Measurements from ENCODE around the gene DOLK.

DNA sequence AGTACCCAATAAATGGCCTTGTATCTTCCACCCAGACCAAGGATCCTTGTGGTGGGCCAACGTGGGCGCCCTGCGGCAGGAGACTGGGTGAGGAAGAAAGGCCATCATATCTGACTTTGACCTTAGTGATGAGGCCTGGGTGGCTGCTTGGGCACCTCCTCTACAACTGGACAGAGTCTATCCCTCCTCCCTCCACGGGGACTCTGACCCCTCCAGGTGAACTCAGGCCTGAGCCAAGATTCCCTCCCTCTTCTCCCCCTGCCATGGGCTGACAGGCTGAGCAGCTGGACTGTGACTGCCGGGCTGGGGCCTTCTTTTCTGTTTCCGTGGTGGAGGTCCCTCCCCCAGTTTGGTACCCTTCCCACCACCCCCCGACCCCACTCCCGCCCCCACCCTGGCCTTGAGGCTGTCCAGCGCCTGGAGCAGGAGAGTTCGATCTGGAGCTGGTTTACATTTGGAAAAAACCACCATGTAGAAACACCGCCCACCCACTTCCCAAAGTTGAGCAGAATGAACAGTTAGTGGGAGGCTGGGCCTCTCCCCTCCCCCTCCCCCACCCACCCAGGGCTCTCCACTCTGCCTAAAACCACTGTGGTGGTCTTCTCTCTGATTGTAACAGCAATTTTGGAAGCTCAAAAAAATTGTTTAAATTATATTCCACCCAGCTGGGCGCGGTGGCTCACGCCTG is 27.9 kb downstream of the DOLK start:
- TF ChIP-seq SMC3 (conservative IDR thresholded peaks at IDR 0.05; ENCODE audit: poor library complexity): no peak
- no peak for TF ChIP-seq EP300 (conservative IDR thresholded peaks at IDR 0.05; ENCODE audit: poor library complexity, severe bottlenecking)
- no peak for TF ChIP-seq EZH2 (IDR thresholded peaks at IDR 0.05; ENCODE audit: borderline replicate concordance, insufficient read depth, low read length, poor library complexity, severe bottlenecking)
- TF ChIP-seq, protein P1, sequence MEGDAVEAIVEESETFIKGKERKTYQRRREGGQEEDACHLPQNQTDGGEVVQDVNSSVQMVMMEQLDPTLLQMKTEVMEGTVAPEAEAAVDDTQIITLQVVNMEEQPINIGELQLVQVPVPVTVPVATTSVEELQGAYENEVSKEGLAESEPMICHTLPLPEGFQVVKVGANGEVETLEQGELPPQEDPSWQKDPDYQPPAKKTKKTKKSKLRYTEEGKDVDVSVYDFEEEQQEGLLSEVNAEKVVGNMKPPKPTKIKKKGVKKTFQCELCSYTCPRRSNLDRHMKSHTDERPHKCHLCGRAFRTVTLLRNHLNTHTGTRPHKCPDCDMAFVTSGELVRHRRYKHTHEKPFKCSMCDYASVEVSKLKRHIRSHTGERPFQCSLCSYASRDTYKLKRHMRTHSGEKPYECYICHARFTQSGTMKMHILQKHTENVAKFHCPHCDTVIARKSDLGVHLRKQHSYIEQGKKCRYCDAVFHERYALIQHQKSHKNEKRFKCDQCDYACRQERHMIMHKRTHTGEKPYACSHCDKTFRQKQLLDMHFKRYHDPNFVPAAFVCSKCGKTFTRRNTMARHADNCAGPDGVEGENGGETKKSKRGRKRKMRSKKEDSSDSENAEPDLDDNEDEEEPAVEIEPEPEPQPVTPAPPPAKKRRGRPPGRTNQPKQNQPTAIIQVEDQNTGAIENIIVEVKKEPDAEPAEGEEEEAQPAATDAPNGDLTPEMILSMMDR (IDR thresholded peaks at IDR 0.05; ENCODE audit: poor library complexity, severe bottlenecking): no peak
- TF ChIP-seq RAD21 (conservative IDR thresholded peaks at IDR 0.05): no peak
- TF ChIP-seq MXI1 (conservative IDR thresholded peaks at IDR 0.05; ENCODE audit: poor library complexity, severe bottlenecking): no peak
- no peak for TF ChIP-seq POLR2AphosphoS5 (IDR thresholded peaks at IDR 0.05)
